Measurements from ENCODE around the gene KCNH4. TPM values are rescaled to one million over a fixed set of nuclear protein-coding genes. Genes with fewer than 3 reads are reported as not detected.

Gene KCNH4
- total and polyA plus RNA-seq, 2 experiments from 2014 or later, result 0.17 to 0.23 TPM

- Histone ChIP-seq H3K4me1 (ENCODE audit: insufficient read depth) (peaks cover 29% of the 10 kb centered on the region), H3K36me3 (replicated peaks; ENCODE audit: insufficient read depth, low read depth) (no peaks in the 10 kb centered on the region), H3K9me2 (replicated peaks; ENCODE audit: insufficient read depth) (no peaks in the 10 kb centered on the region), H3K79me2 (peaks cover 94% of the 10 kb centered on the region), H3K4me2 (peak overlapping the region; percentile 10), H3K27me3 (no peaks in the 10 kb centered on the region), H4K20me1 (ENCODE audit: insufficient read depth, poor library complexity, severe bottlenecking) (peaks cover 55% of the 10 kb centered on the region), H3K9me3 (ENCODE audit: low read depth) (no peaks in the 10 kb centered on the region), H3K27ac (peak overlapping the region; percentile 84), H2AFZ (no peak overlapping the region), H3K4me3 (no peak overlapping the region)
- WGBS (ENCODE audit: low lambda C conversion rate, missing lambda C conversion rate), result 92% methylated on average over 6 of the region's 6 CpGs
- DNase-seq (ENCODE audit: low spot score), result no peak
- TF ChIP-seq EZH2phosphoT487 (IDR thresholded peaks at IDR 0.05; ENCODE audit: low read depth, severe bottlenecking, unreplicated experiment), result no peak
- TF ChIP-seq CTCF (IDR thresholded peaks at IDR 0.05; ENCODE audit: poor library complexity), result no peak
- no peak for TF ChIP-seq EZH2 (IDR thresholded peaks at IDR 0.05; ENCODE audit: borderline replicate concordance)
Observed at GRCh38 chr17:42135151-42135550, 45.8 kb downstream of the KCNH4 start.

GRCh38 chr17:42133461-42134041 lies 47.4 kb downstream of the KCNH4 start:
- peaks cover 42% of the 10 kb centered on the region for H4K20me1 ChIP-seq (ENCODE audit: insufficient read depth, poor library complexity, severe bottlenecking)
- peak overlapping the region; percentile 42 for H3K27ac ChIP-seq
- H3K79me2 ChIP-seq, result peaks cover 79% of the 10 kb centered on the region
- no peaks in the 10 kb centered on the region for H3K9me3 ChIP-seq (ENCODE audit: low read depth)
- peaks cover 29% of the 10 kb centered on the region for H3K4me1 ChIP-seq (ENCODE audit: insufficient read depth)
- 65% methylated on average over 4 of the region's 4 CpGs for WGBS (ENCODE audit: low lambda C conversion rate, missing lambda C conversion rate)
- H3K4me2 ChIP-seq, result no peak overlapping the region
- no peaks in the 10 kb centered on the region for H3K36me3 ChIP-seq (replicated peaks; ENCODE audit: insufficient read depth, low read depth)
- H3K9me2 ChIP-seq (replicated peaks; ENCODE audit: insufficient read depth), result no peaks in the 10 kb centered on the region
- no peaks in the 10 kb centered on the region for H3K27me3 ChIP-seq
- no peak for TF ChIP-seq EZH2 (IDR thresholded peaks at IDR 0.05; ENCODE audit: borderline replicate concordance)
- no peak for TF ChIP-seq EZH2phosphoT487 (IDR thresholded peaks at IDR 0.05; ENCODE audit: low read depth, severe bottlenecking, unreplicated experiment)
- no peak for TF ChIP-seq CTCF (IDR thresholded peaks at IDR 0.05; ENCODE audit: poor library complexity)
- H3K4me3 ChIP-seq, result no peak overlapping the region
- DNase-seq (ENCODE audit: low spot score), result no peak
- H2AFZ ChIP-seq, result no peak overlapping the region

DNA sequence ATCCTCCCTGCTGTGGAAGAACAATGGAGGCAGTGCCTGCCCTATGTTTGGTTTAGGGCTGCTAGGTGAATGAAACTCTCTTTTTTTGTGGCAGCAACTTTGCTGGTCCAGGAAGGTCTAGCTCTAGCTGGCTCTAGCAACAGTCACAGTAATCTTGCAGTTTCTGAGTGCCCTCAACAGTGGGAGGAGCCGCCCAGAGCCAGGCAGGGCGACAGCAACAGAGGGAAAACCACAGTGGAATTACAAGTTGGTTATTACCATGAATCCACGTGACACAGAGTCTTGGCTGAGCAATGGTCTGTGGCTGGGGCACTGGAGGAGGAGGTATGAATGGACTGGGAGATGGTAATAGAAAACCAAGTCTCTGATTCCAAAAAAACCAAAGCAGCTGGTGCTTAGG lies 48.0 kb downstream of the KCNH4 start:
- H2AFZ ChIP-seq, result no peak overlapping the region
- no peak overlapping the region for H3K27ac ChIP-seq
- no peaks in the 10 kb centered on the region for H3K36me3 ChIP-seq (replicated peaks; ENCODE audit: insufficient read depth, low read depth)
- TF ChIP-seq CTCF (IDR thresholded peaks at IDR 0.05; ENCODE audit: poor library complexity), result no peak
- no peaks in the 10 kb centered on the region for H3K27me3 ChIP-seq
- no peak for DNase-seq (ENCODE audit: low spot score)
- WGBS (ENCODE audit: low lambda C conversion rate, missing lambda C conversion rate), result 79% methylated on average over 3 of the region's 3 CpGs
- peaks cover 73% of the 10 kb centered on the region for H3K79me2 ChIP-seq
- peaks cover 29% of the 10 kb centered on the region for H3K4me1 ChIP-seq (ENCODE audit: insufficient read depth)
- no peaks in the 10 kb centered on the region for H3K9me3 ChIP-seq (ENCODE audit: low read depth)
- peaks cover 36% of the 10 kb centered on the region for H4K20me1 ChIP-seq (ENCODE audit: insufficient read depth, poor library complexity, severe bottlenecking)
- H3K4me2 ChIP-seq, result no peak overlapping the region
- no peaks in the 10 kb centered on the region for H3K9me2 ChIP-seq (replicated peaks; ENCODE audit: insufficient read depth)
- no peak overlapping the region for H3K4me3 ChIP-seq
